SK-N-SH treated with all-trans-retinoic acid at 6 μM for 48 hours (cell line): ENCODE results near the gene CAPRIN1.

ENCODE experiments used
- GLIS3 ChIP-seq: fragments of 250-450 bp; sonication (Bioruptor Pico); IDR thresholded peaks from 2 replicates; pipeline ENCODE4 v1.5.0; 2020; ENCODE audit warnings: mild to moderate bottlenecking, moderate library complexity
- PATZ1 ChIP-seq: fragments of 250-450 bp; sonication (Bioruptor Pico); IDR thresholded peaks from 2 replicates; pipeline ENCODE4 v1.8.0; 2020; ENCODE audit warnings: mild to moderate bottlenecking, moderate library complexity, borderline replicate concordance
- RARB ChIP-seq: fragments of 250-450 bp; sonication (Bioruptor Pico); IDR thresholded peaks from 2 replicates; pipeline ENCODE4 v1.8.0; 2021; ENCODE audit warnings: mild to moderate bottlenecking, moderate library complexity
- ZC3H10 ChIP-seq: fragments of 250-450 bp; sonication (Bioruptor Pico); IDR thresholded peaks from 2 replicates; pipeline ENCODE4 v1.5.1; 2021; ENCODE audit warnings: mild to moderate bottlenecking, moderate library complexity
- ZFP3 ChIP-seq: fragments of 250-450 bp; sonication (Bioruptor Pico); IDR thresholded peaks from 2 replicates; pipeline ENCODE4 v1.5.0; 2020; ENCODE audit warnings: mild to moderate bottlenecking, moderate library complexity

GRCh38 chr11:34027516-34028408 is 23.8 kb upstream of the CAPRIN1 start:
- TF ChIP-seq PATZ1 (CRISPR knock-in tag) (no peak), ZC3H10 (CRISPR knock-in tag) (no peak), ZFP3 (no peak), GLIS3 (CRISPR knock-in tag) (no peak), RARB (CRISPR knock-in tag) (no peak)
